Measurements from ENCODE around the gene GNG14. TPM values are rescaled to one million over a fixed set of nuclear protein-coding genes. Genes with fewer than 3 reads are reported as not detected.

Gene GNG14
- total and polyA plus RNA-seq, 2 of the 4 experiments (the other 2 are of a cell fraction) = not detected

GRCh38 chr19:12646551-12646950 lies 41.2 kb upstream of the GNG14 start:
- no peak overlapping the region for H3K14ac ChIP-seq (replicated peaks; ENCODE audit: low read depth, low read length)
- in situ Hi-C loops (cut with MboI; ENCODE audit: low sequenced_read_pairs) (no loop called here), dilution Hi-C loops (cut with HindIII; ENCODE audit: low sequenced_read_pairs, unreplicated experiment) (no loop called here), intact Hi-C loops (cut with micrococcal nuclease) (no loop called here)
- no peak overlapping the region for H4K91ac ChIP-seq (ENCODE audit: insufficient read depth, low read depth, low read length)
- no peak overlapping the region for H2BK15ac ChIP-seq (ENCODE audit: low read depth, low read length)
- H3K4me3 ChIP-seq (ENCODE audit: insufficient read depth, low read depth, low read length) = no peak overlapping the region
- H3K9me1 ChIP-seq (ENCODE audit: insufficient read depth, low read length) = 0 out of 2 replicates have a peak, but pooled peaks cover 3% of the 10 kb centered on the region
- ATAC-seq (ENCODE audit: low read depth) = no peak
- H3K27me3 ChIP-seq (ENCODE audit: control insufficient read depth, insufficient read depth, low read length) = no peaks in the 10 kb centered on the region
- TF ChIP-seq ELK1 (IDR thresholded peaks at IDR 0.05; ENCODE audit: borderline replicate concordance, low read depth, low read length) = no peak
- no peak for TF ChIP-seq MAFK (IDR thresholded peaks at IDR 0.05; ENCODE audit: low read depth, low read length)
- TF ChIP-seq RFX5 (IDR thresholded peaks at IDR 0.05; ENCODE audit: low read depth, low read length) = no peak
- no peak for TF ChIP-seq NFE2L2 (IDR thresholded peaks at IDR 0.05; ENCODE audit: low read depth, low read length)
- TF ChIP-seq POLR2A (IDR thresholded peaks at IDR 0.05; ENCODE audit: low read depth, low read length) = no peak
- TF ChIP-seq RCOR1 (IDR thresholded peaks at IDR 0.05; ENCODE audit: insufficient replicate concordance, low read length) = no peak
- no peak for TF ChIP-seq CTCF (conservative IDR thresholded peaks at IDR 0.05; ENCODE audit: low read depth, low read length)
- no peak for TF ChIP-seq FOS (IDR thresholded peaks at IDR 0.05; ENCODE audit: low read depth, low read length)
- no peak for TF ChIP-seq CEBPB (IDR thresholded peaks at IDR 0.05; ENCODE audit: low read depth, low read length)
- TF ChIP-seq MXI1 (IDR thresholded peaks at IDR 0.05; ENCODE audit: borderline replicate concordance, low read depth, low read length) = no peak
- TF ChIP-seq RAD21 (IDR thresholded peaks at IDR 0.05; ENCODE audit: low read length) = no peak
- no peak for TF ChIP-seq MAZ (IDR thresholded peaks at IDR 0.05; ENCODE audit: borderline replicate concordance, low read depth, low read length)
- no peak for TF ChIP-seq SMC3 (IDR thresholded peaks at IDR 0.05; ENCODE audit: low read depth, low read length)
- no peak for TF ChIP-seq CHD1 (IDR thresholded peaks at IDR 0.05; ENCODE audit: low read depth, low read length)
- no peak for TF ChIP-seq BHLHE40 (IDR thresholded peaks at IDR 0.05; ENCODE audit: low read depth, low read length)
- TF ChIP-seq USF2 (IDR thresholded peaks at IDR 0.05; ENCODE audit: low read depth, low read length) = no peak
- no peaks in the 10 kb centered on the region for H3K9me3 ChIP-seq (ENCODE audit: control insufficient read depth, insufficient read depth, low read length)
- CTCF ChIA-PET = no interaction called here
- H2BK5ac ChIP-seq (ENCODE audit: low read depth, low read length, poor library complexity, severe bottlenecking) = no peak overlapping the region
- H3K79me1 ChIP-seq (ENCODE audit: low read depth in 1 of 2, low read length in 2 of 2) = no peaks in the 10 kb centered on the region
- no CpG with 5 or more reads among the region's 10 CpGs for WGBS, 2 experiments (ENCODE audit: extremely low coverage in 2 of 2, insufficient read length in 1 of 2)
- H4K8ac ChIP-seq (ENCODE audit: low read depth in 2 of 2, low read length in 2 of 2) = no peak overlapping the region
- no peak overlapping the region for H2AFZ ChIP-seq (replicated peaks; ENCODE audit: low read length, poor library complexity)
- DNase-seq = no peak
- H3K36me3 ChIP-seq (ENCODE audit: control insufficient read depth, insufficient read depth, low read length) = peaks cover 3% of the 10 kb centered on the region; the same call in 1 of the 2 replicates
- H3K9ac ChIP-seq (ENCODE audit: low read depth, low read length) = no peak overlapping the region
- H3K4me1 ChIP-seq (ENCODE audit: control insufficient read depth, insufficient read depth, low read length) = 0 out of 2 replicates have a peak, but pooled peaks cover 2% of the 10 kb centered on the region
- H3K27ac ChIP-seq (ENCODE audit: insufficient read depth, low read length) = no peak overlapping the region
- no peak overlapping the region for H3K4me2 ChIP-seq (ENCODE audit: low read depth, low read length)
- H4K20me1 ChIP-seq (ENCODE audit: insufficient read depth, low read length) = no peaks in the 10 kb centered on the region
- no peak overlapping the region for H2BK120ac ChIP-seq (ENCODE audit: low read depth, low read length)
- POLR2A ChIA-PET (ENCODE audit: unreplicated experiment) = no interaction called here
- no peak overlapping the region for H3K4ac ChIP-seq (ENCODE audit: low read depth, low read length)
- no peak overlapping the region for H3K56ac ChIP-seq (ENCODE audit: extremely low read depth, insufficient read depth, low read length)
- H3K18ac ChIP-seq (ENCODE audit: low read depth, low read length) = no peak overlapping the region
- H2AK9ac ChIP-seq (replicated peaks; ENCODE audit: low read depth, low read length, poor library complexity) = no peak overlapping the region
- no peak overlapping the region for H3K23ac ChIP-seq (ENCODE audit: low read depth, low read length)
- H4K5ac ChIP-seq (ENCODE audit: low read depth, low read length) = no peak overlapping the region
- H2BK20ac ChIP-seq (ENCODE audit: low read depth, low read length) = no peak overlapping the region
- no peak overlapping the region for H2AK5ac ChIP-seq (ENCODE audit: low read depth, low read length)
- BruUV-seq (replicated peaks) = no TSS peak

Measured in IMR-90 (cell line).